ENCODE results near the gene GOLGA3.
"Not testable (repeated sequence)": the region's sequence is repeated elsewhere in the genome, so short reads cannot be mapped to it uniquely, and the experiment has no call there.

Gene GOLGA3

GRCh38 chr12:132777614-132778013 lies 51.1 kb downstream of the GOLGA3 start:
- DNase-seq = no peak

GRCh38 chr12:132776816-132777568 lies 51.7 kb downstream of the GOLGA3 start:
- DNase-seq = no peak

GRCh38 chr12:132776230-132776625 lies 52.4 kb downstream of the GOLGA3 start:
- not testable (repeated sequence) for DNase-seq

- no peak for DNase-seq
These were observed 53.0 kb downstream of the GOLGA3 start for GRCh38 chr12:132775502-132776229.

GRCh38 chr12:132774646-132775275 lies 53.9 kb downstream of the GOLGA3 start:
- no peak for DNase-seq

- DNase-seq = no peak
These were observed 54.5 kb downstream of the GOLGA3 start for GRCh38 chr12:132774159-132774558.

- DNase-seq = peak in 1 of 5 experiments; percentile 22
These were observed 55.4 kb downstream of the GOLGA3 start for GRCh38 chr12:132773077-132773955.

GRCh38 chr12:132772606-132773005 lies 56.1 kb downstream of the GOLGA3 start:
- no peak for DNase-seq

GRCh38 chr12:132771126-132771838 lies 57.4 kb downstream of the GOLGA3 start:
- peak in 4 of 5 experiments; percentile 13 to 74 (median 27) for DNase-seq

GRCh38 chr12:132766380-132767085 lies 62.1 kb downstream of the GOLGA3 start:
- no peak for DNase-seq

- no peak for DNase-seq
These were observed 63.3 kb downstream of the GOLGA3 start for GRCh38 chr12:132765361-132765760.

- no peak for DNase-seq
These were observed 64.4 kb downstream of the GOLGA3 start for GRCh38 chr12:132764231-132764630.

- DNase-seq = peak; percentile 73 to 93 (median 78)
These were observed 66.6 kb downstream of the GOLGA3 start for GRCh38 chr12:132761921-132762583.

- DNase-seq = peak in 4 of 5 experiments; percentile 53 to 84 (median 62)
These were observed 67.4 kb downstream of the GOLGA3 start, which contains the start of gene ANKLE2 for GRCh38 chr12:132761032-132761920. TSS of gene ANKLE2 (minus strand) at chr12:132761832. CDS start at chr12:132761798, 34 bp downstream.

- no peak for DNase-seq
These were observed 69.3 kb downstream of the GOLGA3 start for GRCh38 chr12:132759359-132759758.

- DNase-seq = not testable (repeated sequence)
These were observed 69.8 kb downstream of the GOLGA3 start for GRCh38 chr12:132758825-132759224.

GRCh38 chr12:132754160-132754932 lies 74.3 kb downstream of the GOLGA3 start:
- DNase-seq = no peak

GRCh38 chr12:132753670-132754069 lies 75.0 kb downstream of the GOLGA3 start:
- DNase-seq = not testable (repeated sequence)

Measured in T-helper 2 cell (primary cell).